Measurements from ENCODE around the gene PCDHGC5.

Gene PCDHGC5

DNA sequence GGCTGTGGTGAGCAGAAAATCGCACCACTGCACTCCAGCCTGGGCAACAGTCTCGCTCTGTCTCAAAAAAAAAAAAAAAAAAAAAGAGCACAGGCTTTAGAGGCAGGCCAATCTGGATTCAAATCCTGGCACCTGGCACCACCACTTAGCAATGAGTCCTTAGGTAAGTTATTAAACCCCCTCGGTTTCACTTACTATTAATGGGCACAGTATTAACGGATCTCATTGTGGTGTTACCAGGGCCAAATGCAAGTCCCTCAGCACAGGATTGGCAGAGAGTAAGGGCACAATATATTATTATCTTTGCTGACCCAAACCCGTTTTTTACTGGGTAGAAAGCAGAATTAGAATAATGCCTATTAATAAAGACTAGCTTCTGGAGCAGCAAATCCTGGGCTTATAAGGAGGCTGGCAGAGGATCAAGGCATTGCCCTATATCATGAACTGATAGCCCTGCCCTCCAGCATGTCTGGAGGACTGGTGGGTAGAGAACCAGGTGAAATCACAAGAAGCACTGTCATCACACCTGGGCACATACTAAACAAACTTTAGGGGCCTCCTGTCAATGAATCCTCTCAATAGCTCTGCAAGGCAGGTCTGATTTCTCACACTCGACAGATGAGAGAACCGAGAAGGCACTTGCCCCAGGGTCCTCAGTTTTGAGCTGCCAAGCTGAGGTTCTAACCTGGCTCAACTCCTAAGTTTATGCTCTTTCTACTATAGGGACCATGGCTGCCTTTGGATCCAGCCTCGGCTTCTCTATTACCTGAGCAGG lies 17.7 kb downstream of the PCDHGC5 start:
- no peak overlapping the region for H3K4me3 ChIP-seq (ENCODE audit: low read depth, low read length)
- in situ Hi-C loops (cut with HindIII; ENCODE audit: low sequenced_read_pairs) = no loop called here
- TF ChIP-seq, protein P1, sequence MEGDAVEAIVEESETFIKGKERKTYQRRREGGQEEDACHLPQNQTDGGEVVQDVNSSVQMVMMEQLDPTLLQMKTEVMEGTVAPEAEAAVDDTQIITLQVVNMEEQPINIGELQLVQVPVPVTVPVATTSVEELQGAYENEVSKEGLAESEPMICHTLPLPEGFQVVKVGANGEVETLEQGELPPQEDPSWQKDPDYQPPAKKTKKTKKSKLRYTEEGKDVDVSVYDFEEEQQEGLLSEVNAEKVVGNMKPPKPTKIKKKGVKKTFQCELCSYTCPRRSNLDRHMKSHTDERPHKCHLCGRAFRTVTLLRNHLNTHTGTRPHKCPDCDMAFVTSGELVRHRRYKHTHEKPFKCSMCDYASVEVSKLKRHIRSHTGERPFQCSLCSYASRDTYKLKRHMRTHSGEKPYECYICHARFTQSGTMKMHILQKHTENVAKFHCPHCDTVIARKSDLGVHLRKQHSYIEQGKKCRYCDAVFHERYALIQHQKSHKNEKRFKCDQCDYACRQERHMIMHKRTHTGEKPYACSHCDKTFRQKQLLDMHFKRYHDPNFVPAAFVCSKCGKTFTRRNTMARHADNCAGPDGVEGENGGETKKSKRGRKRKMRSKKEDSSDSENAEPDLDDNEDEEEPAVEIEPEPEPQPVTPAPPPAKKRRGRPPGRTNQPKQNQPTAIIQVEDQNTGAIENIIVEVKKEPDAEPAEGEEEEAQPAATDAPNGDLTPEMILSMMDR (IDR thresholded peaks at IDR 0.05; ENCODE audit: low read depth, low read length, missing control alignments) = no peak
- DNase-seq (ENCODE audit: low read depth) = no peak

DNA sequence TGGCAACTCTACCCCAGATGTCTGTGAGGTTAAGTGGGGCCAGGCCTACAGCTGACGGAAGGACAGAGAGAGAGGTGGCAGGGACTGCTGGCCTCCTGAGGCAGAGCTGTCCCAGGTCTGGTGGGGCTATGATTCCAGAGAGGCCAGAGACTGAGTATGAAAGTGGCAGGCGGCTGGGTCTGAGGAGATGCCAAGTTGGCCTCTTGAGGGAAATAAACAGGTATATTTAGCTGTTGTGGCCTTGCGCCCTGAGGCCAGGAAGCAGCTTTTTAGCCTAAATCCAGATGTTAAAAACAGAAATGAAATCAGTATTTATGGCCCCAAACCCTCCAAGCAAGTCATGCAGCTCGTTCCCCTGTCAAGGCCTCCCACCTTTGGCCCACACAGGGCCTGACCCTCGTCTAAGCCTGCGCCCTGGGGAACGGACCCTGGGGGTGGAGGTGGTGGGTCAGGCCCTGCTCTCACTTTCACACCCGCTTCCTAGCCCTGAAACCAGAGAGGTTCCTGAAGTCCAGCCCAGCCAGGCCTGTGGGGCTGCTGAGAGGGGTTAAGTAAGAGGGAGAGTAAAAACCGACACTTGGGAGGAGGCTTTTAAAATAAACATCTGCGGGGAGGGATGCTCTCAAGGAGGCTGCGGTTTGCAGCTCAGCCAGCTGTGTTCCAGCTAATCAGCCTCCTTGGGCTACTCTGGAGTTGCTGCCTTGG lies 18.7 kb downstream of the PCDHGC5 start:
- peak; percentile 76 for DNase-seq (ENCODE audit: low read depth)
- in situ Hi-C loops (cut with HindIII; ENCODE audit: low sequenced_read_pairs) = no loop called here
- TF ChIP-seq, protein P1 (IDR thresholded peaks at IDR 0.05; ENCODE audit: low read depth, low read length, missing control alignments) = no peak
- H3K4me3 ChIP-seq (ENCODE audit: low read depth, low read length) = no peak overlapping the region

DNA sequence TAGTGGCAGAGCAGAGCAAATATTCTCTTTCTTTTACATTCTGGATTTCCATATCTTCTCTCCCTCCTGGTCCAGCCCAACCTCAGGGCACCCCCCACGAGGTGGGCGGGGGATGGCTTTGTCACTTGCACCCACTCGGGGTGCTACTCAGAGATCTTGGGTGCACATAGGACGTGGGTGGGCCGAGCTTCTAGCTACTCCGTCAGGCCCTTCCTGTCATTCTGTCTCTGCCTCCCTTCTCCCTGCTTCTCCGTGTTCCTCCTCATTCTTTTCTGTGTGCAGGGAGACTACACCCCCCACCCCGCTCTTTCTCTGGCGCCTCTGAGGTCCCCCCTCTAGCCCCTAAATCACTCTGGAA lies 19.5 kb downstream of the PCDHGC5 start:
- TF ChIP-seq, protein P1 (IDR thresholded peaks at IDR 0.05; ENCODE audit: low read depth, low read length, missing control alignments) = no peak
- no peak overlapping the region for H3K4me3 ChIP-seq (ENCODE audit: low read depth, low read length)
- no peak for DNase-seq (ENCODE audit: low read depth)
- in situ Hi-C loops (cut with HindIII; ENCODE audit: low sequenced_read_pairs) = no loop called here

DNA sequence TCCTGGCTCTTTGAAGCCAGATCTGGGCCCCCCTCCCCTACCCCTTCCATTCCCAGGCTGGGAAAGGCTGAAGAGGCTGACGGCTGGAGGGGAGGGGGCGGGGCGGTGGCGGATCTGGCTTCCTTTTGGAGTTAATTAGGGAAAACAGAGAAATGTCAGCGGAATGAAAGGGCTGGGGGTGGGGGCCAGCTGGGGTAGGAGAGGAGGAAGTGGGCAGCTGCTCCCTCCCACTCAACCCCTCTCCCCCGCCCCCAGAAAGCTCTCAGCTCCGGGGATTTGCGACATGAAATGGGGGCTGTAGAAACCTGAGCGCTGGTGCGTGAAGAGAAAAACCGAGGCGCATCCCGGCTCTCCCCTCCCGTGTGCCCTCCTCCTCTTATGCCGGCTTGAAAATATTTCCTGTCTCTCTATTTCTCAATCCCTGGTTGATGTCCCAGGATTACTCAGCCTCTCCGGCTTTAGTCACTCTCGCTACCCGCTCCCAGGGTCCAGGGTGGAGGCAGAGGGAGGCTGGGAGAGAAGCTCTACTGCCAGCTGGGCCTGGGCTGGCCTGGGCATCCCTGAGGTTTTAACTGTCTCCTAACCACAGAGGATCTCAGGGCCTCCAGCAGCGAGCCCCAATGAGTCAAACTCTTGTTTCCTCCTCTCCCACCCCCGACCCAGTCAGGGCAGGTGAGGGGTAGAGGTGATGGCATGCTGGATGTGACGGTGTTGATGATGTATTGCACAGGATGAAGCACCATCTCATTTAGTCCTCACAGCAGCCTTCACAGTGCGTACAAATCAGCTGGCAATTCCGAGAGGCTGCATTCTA lies 20.1 kb downstream of the PCDHGC5 start:
- in situ Hi-C loops (cut with HindIII; ENCODE audit: low sequenced_read_pairs) = no loop called here

DNA sequence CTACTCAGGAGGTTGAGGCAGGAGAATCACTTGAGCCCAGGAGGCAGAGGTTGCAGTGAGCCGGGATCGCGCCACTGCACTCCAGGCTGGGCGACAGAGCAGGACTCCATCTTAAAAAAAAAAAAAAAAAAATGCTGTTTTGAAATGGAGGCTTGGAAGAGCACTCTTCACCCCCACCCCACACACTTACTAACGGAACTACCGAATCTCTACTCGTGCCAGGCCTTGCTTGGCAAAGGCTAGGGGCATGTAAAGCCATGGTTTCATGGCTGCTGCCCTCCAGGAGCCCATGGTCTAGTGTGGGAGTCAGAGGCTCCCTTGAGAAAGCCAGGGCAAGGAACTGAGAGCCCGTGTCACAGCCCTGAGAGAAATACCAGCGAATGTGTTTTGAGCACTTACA lies 21.3 kb downstream of the PCDHGC5 start:
- in situ Hi-C loops (cut with HindIII; ENCODE audit: low sequenced_read_pairs) = no loop called here
- no peak for DNase-seq (ENCODE audit: low read depth)
- no peak overlapping the region for H3K4me3 ChIP-seq (ENCODE audit: low read depth, low read length)
- TF ChIP-seq, protein P1 (IDR thresholded peaks at IDR 0.05; ENCODE audit: low read depth, low read length, missing control alignments) = no peak

More for the DNA sequence above, 20.1 kb downstream of the PCDHGC5 start:
- DNase-seq (ENCODE audit: low read depth) = peak; percentile 81
- TF ChIP-seq, protein P1 (IDR thresholded peaks at IDR 0.05; ENCODE audit: low read depth, low read length, missing control alignments) = no peak
- H3K4me3 ChIP-seq (ENCODE audit: low read depth, low read length) = no peak overlapping the region

DNA sequence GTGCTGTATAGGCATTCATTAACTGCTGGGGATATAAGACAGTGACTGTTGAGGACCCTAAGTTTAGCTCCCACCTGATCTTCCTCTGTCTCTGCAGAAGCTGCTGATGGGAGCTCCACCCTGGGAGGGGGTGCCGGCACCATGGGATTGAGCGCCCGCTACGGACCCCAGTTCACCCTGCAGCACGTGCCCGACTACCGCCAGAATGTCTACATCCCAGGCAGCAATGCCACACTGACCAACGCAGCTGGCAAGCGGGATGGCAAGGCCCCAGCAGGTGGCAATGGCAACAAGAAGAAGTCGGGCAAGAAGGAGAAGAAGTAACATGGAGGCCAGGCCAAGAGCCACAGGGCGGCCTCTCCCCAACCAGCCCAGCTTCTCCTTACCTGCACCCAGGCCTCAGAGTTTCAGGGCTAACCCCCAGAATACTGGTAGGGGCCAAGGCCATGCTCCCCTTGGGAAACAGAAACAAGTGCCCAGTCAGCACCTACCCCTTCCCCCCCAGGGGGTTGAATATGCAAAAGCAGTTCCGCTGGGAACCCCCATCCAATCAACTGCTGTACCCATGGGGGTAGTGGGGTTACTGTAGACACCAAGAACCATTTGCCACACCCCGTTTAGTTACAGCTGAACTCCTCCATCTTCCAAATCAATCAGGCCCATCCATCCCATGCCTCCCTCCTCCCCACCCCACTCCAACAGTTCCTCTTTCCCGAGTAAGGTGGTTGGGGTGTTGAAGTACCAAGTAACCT lies 22.1 kb downstream of the PCDHGC5 start:
- TF ChIP-seq, protein P1 (IDR thresholded peaks at IDR 0.05; ENCODE audit: low read depth, low read length, missing control alignments) = no peak
- in situ Hi-C loops (cut with HindIII; ENCODE audit: low sequenced_read_pairs) = no loop called here
- no peak overlapping the region for H3K4me3 ChIP-seq (ENCODE audit: low read depth, low read length)
- no peak for DNase-seq (ENCODE audit: low read depth)

Measured in astrocyte of the cerebellum (primary cell).